B cell (primary cell): ENCODE results near the gene SCRN1. TPM values are rescaled to one million over a fixed set of nuclear protein-coding genes. Genes with fewer than 3 reads are reported as not detected.

Experiments
- ATAC-seq: fragments of 200-7000 bp; cut with Tn5 transposase; one replicate; pipeline ENCODE4 v1.10.0; 2021; ENCODE audit warnings: low read depth, mild to moderate bottlenecking, moderate number of reproducible peaks, moderate library complexity
- CTCF ChIA-PET: fragments of 350-600 bp; sonication (Branson Sonifier 250); formaldehyde crosslinking; loops from one replicate; lab custom pipeline; 2021; ENCODE audit warnings: antibody characterized with exemption, inconsistent platforms; lab: Charles Lee
- POLR2A ChIA-PET: fragments of 350-600 bp; sonication (Branson Sonifier 250); formaldehyde crosslinking; loops from one replicate; lab custom pipeline; 2021; ENCODE audit warnings: antibody characterized with exemption; lab: Charles Lee
- DNase-seq: peaks from one replicate; pipeline ENCODE4 v3.0.0; 2013
- H2AFZ ChIP-seq: 2 replicates; pipeline ENCODE4 v1.6.1; 2012; ENCODE audit warnings: mild to moderate bottlenecking, low read depth, low read length; ENCODE audit not compliant: insufficient read depth, poor library complexity, severe bottlenecking
- H3K27ac ChIP-seq, 2 donors: 1 replicate in 1 of 2; 2 replicates in 1 of 2; pipeline ENCODE4 v1.5.1; 2012 to 2013; ENCODE audit warnings: low read length in 2 of 2, mild to moderate bottlenecking in 2 of 2, moderate library complexity in 1 of 2
- H3K27me3 ChIP-seq, 4 experiments: fragments of 200-600 bp in 1 of 4; sonication (generic) in 1 of 4; replicated peaks in 1 of 4; 1 replicate in 2 of 4; 2 replicates in 2 of 4; pipeline versions ENCODE4 v1.6.1 to v1.7.0; 2013 to 2016; ENCODE audit warnings: low read length in 3 of 4, mild to moderate bottlenecking in 2 of 4, mixed read lengths in 1 of 4, moderate library complexity in 1 of 4; ENCODE audit not compliant: insufficient read depth in 4 of 4, control insufficient read depth in 3 of 4; ENCODE audit errors: control extremely low read depth in 1 of 4
- H3K36me3 ChIP-seq, 2 experiments: replicated peaks in 1 of 2; 1 replicate in 1 of 2; 2 replicates in 1 of 2; pipeline versions ENCODE4 v1.6.1 to v1.7.1; 2013; ENCODE audit warnings: low read length in 1 of 2; ENCODE audit not compliant: insufficient read depth in 2 of 2, control insufficient read depth in 1 of 2; ENCODE audit errors: control extremely low read depth in 1 of 2, extremely low read depth in 1 of 2
- H3K4me1 ChIP-seq, 2 donors: fragments of 200-600 bp in 1 of 2; sonication (generic) in 1 of 2; 1 replicate in 1 of 2; 2 replicates in 1 of 2; pipeline versions ENCODE4 v1.5.1 to v1.6.1; 2013 to 2017; ENCODE audit warnings: low read length in 2 of 2; ENCODE audit not compliant: control insufficient read depth in 2 of 2, insufficient read depth in 2 of 2
- H3K4me2 ChIP-seq: replicated peaks from 2 replicates; pipeline ENCODE3; 2012; ENCODE audit warnings: mild to moderate bottlenecking, low read depth, low read length; ENCODE audit not compliant: poor library complexity, severe bottlenecking
- H3K4me3 ChIP-seq, 5 experiments: fragments of 200-600 bp in 1 of 5; sonication (generic) in 1 of 5; 1 replicate in 3 of 5; 2 replicates in 2 of 5; pipeline versions ENCODE4 v1.5.1 to v1.7.0; 2011 to 2016; ENCODE audit warnings: low read length in 4 of 5, mild to moderate bottlenecking in 4 of 5, low read depth in 2 of 5, control low read depth in 1 of 5, moderate library complexity in 1 of 5; ENCODE audit not compliant: insufficient read depth in 1 of 5; ENCODE audit errors: control extremely low read depth in 1 of 5, extremely low read depth in 1 of 5
- H3K79me2 ChIP-seq: fragments of 200-600 bp; sonication (generic); one replicate; pipeline ENCODE4 v1.6.0; 2016; ENCODE audit warnings: low read length; ENCODE audit not compliant: control insufficient read depth, insufficient read depth
- H3K9ac ChIP-seq: fragments of 200-600 bp; sonication (generic); 2 replicates; pipeline ENCODE4 v1.6.1; 2017; ENCODE audit warnings: mild to moderate bottlenecking, low read length, moderate library complexity
- H3K9me3 ChIP-seq, 3 donors: one replicate each; pipeline versions ENCODE4 v1.6.1 to v1.7.1; 2013; ENCODE audit warnings: low read length in 2 of 3; ENCODE audit not compliant: control insufficient read depth in 2 of 3, insufficient read depth in 1 of 3; ENCODE audit errors: control extremely low read depth in 1 of 3
- H4K20me1 ChIP-seq: 2 replicates; pipeline ENCODE4 v1.6.0; 2012; ENCODE audit warnings: mild to moderate bottlenecking, low read length; ENCODE audit not compliant: insufficient read depth, control insufficient read depth, poor library complexity, severe bottlenecking
- H3K27ac Mint-ChIP-seq: one replicate; pipeline ENCODE4 v1.8.0; 2021; ENCODE audit warnings: mixed read lengths
- H3K27me3 Mint-ChIP-seq: one replicate; pipeline ENCODE4 v1.8.0; 2021; ENCODE audit warnings: mixed read lengths
- H3K4me1 Mint-ChIP-seq: one replicate; pipeline ENCODE4 v1.8.0; 2021; ENCODE audit warnings: mixed read lengths
- H3K4me3 Mint-ChIP-seq: one replicate; pipeline ENCODE4 v1.8.0; 2021; ENCODE audit warnings: mixed read lengths
- H3K9me3 Mint-ChIP-seq: one replicate; pipeline ENCODE4 v1.8.0; 2022; ENCODE audit warnings: mixed read lengths; ENCODE audit not compliant: insufficient read depth
- CTCF ChIP-seq: fragments of 200-600 bp; IDR thresholded peaks from one replicate; pipeline ENCODE4 v1.8.0; 2022; ENCODE audit warnings: antibody characterized with exemption, mild to moderate bottlenecking
- EZH2 ChIP-seq: IDR thresholded peaks from 2 replicates; pipeline ENCODE4 v1.6.1; 2012; ENCODE audit warnings: borderline replicate concordance, low read depth, mild to moderate bottlenecking, moderate library complexity, low read length; ENCODE audit not compliant: insufficient read depth, poor library complexity, severe bottlenecking
- WGBS: methylation state at CpG from one replicate; pipeline ENCODE4 v1.1.5; 2013; ENCODE audit warnings: missing lambda C conversion rate; ENCODE audit not compliant: insufficient coverage; 5-methylcytosine and 5-hydroxymethylcytosine counted together
- intact Hi-C: fragments of 100-400 bp; cut with micrococcal nuclease; formaldehyde crosslinking; loops from one replicate; pipeline ENCODE4 v1.10.0; 2022
- polyA plus RNA-seq: library from polyadenylated mRNA; depleted of rRNA; stranded (reverse); fragments of >200 nt; gene quantifications from 2 replicates; pipeline ENCODE4 v1.2.3, GENCODE V29; 2012
- total RNA-seq, 2 donors: library from RNA; stranded (reverse); fragments of 120-200 nt in 1 of 2; gene quantifications; 1 replicate in 1 of 2; 2 replicates in 1 of 2; pipeline versions ENCODE4 v1.2.3 to v1.2.4, GENCODE V29; 2013 to 2022

Gene SCRN1
- total and polyA plus RNA-seq, 2 donors (not counting 1 experiment from before 2014, with no cell fraction given) = 16.6 to 66.6 TPM

DNA sequence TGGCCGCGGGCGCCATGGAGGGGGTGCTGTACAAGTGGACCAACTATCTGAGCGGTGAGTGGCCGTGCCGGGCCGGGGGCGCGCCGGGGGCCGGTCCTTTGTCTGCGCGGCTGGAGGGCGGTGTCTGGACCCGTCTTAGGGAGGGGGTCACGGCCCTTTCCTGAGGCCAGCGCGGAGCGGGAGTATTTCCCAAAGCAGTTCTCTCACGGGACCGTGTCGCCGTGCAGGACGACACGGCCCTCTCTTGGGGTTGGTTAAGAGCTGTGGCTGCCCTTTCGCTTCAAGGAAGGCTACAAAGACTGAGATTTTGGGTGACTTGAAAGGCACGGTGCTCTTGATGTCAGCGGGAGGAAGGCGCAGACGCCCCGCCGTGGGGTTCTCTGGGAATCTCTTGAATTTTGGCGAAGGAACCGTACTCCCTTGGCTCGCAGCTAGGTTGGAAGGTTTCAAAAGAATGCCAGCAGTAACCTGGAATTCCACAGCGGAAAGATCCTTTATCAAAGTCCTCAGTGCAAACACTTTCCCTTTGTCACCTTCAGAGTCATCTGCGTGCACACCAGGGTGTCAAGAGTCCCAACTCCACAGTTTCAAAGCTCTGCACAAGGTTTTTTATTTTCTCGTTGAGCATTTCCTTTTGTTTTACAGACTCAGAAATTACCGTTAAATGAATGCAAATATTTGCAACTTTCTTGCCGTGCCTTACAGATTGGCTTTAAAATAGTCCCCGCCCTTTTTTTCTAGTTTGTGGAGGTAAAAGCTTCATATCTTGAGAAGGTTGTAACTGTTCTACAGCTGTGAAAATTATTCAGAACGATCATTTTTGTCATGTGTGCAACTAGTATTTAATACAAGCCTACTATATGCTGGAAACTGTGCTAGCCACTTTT, 39.4 kb upstream of the SCRN1 start:
- H3K9me3 Mint-ChIP-seq = no peaks in the 10 kb centered on the region
- DNase-seq = no peak
- Histone ChIP-seq H3K79me2 (peaks cover 6% of the 10 kb centered on the region), H4K20me1 (no peaks in the 10 kb centered on the region), H3K4me3 (peak overlapping the region; percentile 73 to 97 (median 88)), H2AFZ (peak overlapping the region; percentile 98), H3K9ac (peak overlapping the region; percentile 86), H3K27me3 (no peaks in the 10 kb centered on the region), H3K36me3 (no peaks in the 10 kb centered on the region), H3K4me1 (peaks cover 20 to 27% of the 10 kb centered on the region in 2 donors), H3K27ac (peak overlapping the region; percentile 65 to 84), H3K9me3 (no peaks in the 10 kb centered on the region), H3K4me2 (peak overlapping the region; percentile 90)
- WGBS = under 1% methylated on average over 37 of the region's 42 CpGs
- H3K4me3 Mint-ChIP-seq = no peak overlapping the region
- H3K27me3 Mint-ChIP-seq = no peaks in the 10 kb centered on the region
- H3K27ac Mint-ChIP-seq = peak overlapping the region; percentile 88
- H3K4me1 Mint-ChIP-seq = peaks cover 22% of the 10 kb centered on the region
- intact Hi-C loops = loop anchor here (1.0 to 10.0 kb wide), 4 partner anchors 318 to 476 kb away; partner anchors contain the start of gene NOD1
- ATAC-seq = peak; percentile 13
- ChIA-PET CTCF (interaction anchor here (1.0 to 3.0 kb wide), 5 partner anchors 33 to 74 kb away, joined by 3 to 23 read pairs (median 4); no protein-coding TSS in a partner anchor), POLR2A (interaction anchor here (0.6 to 0.8 kb wide), 3 partner anchors 41 to 1099 kb away, joined by 3 to 6 read pairs (median 6); no protein-coding TSS in a partner anchor)
- no peak for TF ChIP-seq CTCF
- TF ChIP-seq EZH2 = no peak
